UCSD-AML1 (cell line): ENCODE results near the gene NOSIP.
A peak's percentile ranks its signal among the peaks of the same experiment; 100 is the strongest.

Experiments used
- DNase-seq: peaks from one replicate; lab custom pipeline; 2025; ENCODE audit not compliant: unreplicated experiment; lab: John Stamatoyannopoulos, UW

Gene NOSIP

DNA sequence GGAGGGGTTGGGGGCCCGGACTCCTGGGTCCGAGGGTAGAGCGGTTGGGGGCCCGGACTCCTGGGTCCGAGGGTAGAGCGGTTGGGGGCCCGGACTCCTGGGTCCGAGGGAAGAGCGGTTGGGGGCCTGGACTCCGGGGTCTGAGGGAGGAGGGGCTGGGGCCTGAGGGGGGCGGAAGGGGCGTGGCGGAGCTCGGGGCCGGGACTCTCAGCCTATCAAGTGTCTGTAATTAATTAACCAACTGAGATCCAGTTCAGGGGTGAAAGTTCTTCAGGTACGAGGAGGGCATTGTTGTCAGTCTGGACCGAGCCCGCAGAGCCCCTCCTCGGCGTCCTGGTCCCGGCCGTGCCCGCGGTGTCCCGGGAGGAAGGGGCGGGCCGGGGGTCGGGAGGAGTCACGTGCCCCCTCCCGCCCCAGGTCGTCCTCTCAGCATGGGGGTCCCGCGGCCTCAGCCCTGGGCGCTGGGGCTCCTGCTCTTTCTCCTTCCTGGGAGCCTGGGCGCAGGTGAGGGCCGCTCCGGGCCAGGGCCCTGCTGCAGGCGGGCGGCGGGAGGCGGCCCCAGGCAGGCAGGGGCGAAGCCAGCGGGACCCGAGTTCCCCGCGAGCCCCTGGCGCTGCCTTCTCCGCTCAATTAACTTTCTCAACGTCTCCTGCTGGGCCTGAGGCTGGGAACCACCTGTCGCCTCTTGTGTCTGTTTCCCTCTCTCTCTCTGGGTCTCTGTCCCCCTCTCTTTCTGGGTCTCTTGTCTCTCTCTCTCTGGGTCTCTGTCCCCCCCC is 67.2 kb downstream of the NOSIP start:
- peak; percentile 52 for DNase-seq

DNA sequence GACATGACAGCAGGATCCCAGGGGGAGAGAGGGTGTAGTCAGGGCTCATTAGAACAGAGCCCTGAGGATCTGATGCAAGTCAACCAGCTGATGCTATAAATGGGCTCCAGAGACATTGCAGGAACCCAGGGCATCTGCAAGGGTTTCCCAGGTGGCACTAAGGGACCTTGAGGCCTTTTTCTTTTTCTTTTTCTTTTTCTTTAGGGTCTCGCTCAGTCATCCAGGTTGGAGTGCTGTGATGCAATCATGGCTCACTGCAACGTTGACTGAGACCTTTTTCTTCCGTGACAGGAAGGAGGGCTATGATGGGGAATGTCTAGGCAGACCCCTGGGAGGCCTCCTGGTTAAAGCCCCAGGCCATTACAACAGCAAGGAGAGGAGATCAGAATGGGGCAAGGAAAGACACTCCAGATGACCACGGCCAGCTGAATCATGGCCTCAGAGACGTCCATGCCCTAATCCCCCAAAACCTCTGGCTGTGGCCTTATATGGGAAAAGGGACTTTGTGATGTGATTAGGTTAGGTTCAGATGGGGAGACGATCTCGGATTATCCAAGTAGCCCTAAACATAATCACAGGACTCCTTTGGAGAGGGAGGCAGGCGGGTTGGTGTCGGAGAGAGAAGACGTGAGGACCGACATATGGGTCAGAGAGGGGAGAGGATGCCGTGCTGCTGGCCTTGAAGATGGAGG is 72.4 kb downstream of the NOSIP start:
- no peak for DNase-seq

DNA sequence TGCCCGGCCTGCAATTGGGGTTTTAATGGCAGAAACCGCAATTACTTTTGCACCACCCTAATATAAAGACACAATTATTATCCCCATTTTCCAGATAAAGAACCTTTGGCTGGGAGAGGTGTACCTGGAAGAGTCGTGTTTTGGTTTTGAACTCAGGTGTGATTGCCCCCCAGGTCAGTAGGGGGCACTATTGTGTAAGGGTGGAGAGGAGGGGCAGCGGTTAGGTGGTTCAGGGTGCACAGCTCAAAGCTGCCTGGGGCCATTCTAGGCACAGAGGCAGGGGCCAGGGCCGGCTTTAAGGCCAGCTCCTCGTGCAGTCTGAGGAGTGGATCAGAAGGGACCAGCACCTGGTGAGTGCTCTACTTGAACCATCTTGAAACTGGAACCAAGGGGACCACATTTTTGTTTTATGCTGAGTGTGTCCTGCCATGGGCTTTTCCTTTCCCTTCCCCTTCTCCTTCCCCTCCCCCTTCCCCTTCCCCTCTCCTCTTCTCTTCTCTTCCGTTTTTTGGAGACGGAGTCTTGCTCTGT is 73.7 kb downstream of the NOSIP start:
- peak; percentile 71 for DNase-seq
